GM23248 (cell line): ENCODE results near the gene WDR64. TPM values are rescaled to one million over a fixed set of nuclear protein-coding genes. Genes with fewer than 3 reads are reported as not detected.

ENCODE experiments used
- DNase-seq: peaks from one replicate; pipeline ENCODE4 v3.0.0-alpha.2; 2015
- H2AFZ ChIP-seq: fragments of 200-600 bp; sonication (generic); 2 replicates; pipeline ENCODE4 v1.6.1; 2016; ENCODE audit warnings: antibody characterized with exemption
- H3F3A ChIP-seq: fragments of 200-600 bp; sonication (generic); 2 replicates; pipeline ENCODE4 v1.6.1; 2016; ENCODE audit warnings: mild to moderate bottlenecking, antibody characterized with exemption, mixed run types; ENCODE audit not compliant: insufficient read depth
- H3K27ac ChIP-seq: fragments of 200-600 bp; sonication (generic); 2 replicates; pipeline ENCODE4 v1.5.1; 2016; ENCODE audit warnings: mild to moderate bottlenecking
- H3K27me3 ChIP-seq: fragments of 200-600 bp; sonication (generic); replicated peaks from 2 replicates; pipeline ENCODE4 v1.6.1; 2016; ENCODE audit warnings: mild to moderate bottlenecking; ENCODE audit not compliant: insufficient read depth
- H3K36me3 ChIP-seq: fragments of 200-600 bp; sonication (generic); 2 replicates; pipeline ENCODE4 v1.6.1; 2016; ENCODE audit warnings: low read depth, mild to moderate bottlenecking
- H3K4me1 ChIP-seq: fragments of 200-600 bp; sonication (generic); 2 replicates; pipeline ENCODE4 v1.6.1; 2016; ENCODE audit warnings: mild to moderate bottlenecking; ENCODE audit not compliant: insufficient read depth
- H3K4me2 ChIP-seq: fragments of 200-600 bp; sonication (generic); one replicate; pipeline ENCODE4 v1.6.1; 2016; ENCODE audit warnings: mild to moderate bottlenecking; ENCODE audit not compliant: unreplicated experiment
- H3K4me3 ChIP-seq: fragments of 200-600 bp; sonication (generic); 2 replicates; pipeline ENCODE4 v1.5.1; 2016; ENCODE audit warnings: mild to moderate bottlenecking
- H3K79me2 ChIP-seq: fragments of 200-600 bp; sonication (generic); 2 replicates; pipeline ENCODE4 v1.6.1; 2016; ENCODE audit warnings: mild to moderate bottlenecking; ENCODE audit not compliant: insufficient read depth
- H3K9ac ChIP-seq: fragments of 200-600 bp; sonication (generic); 2 replicates; pipeline ENCODE4 v1.6.1; 2016; ENCODE audit warnings: mild to moderate bottlenecking
- H3K9me2 ChIP-seq: fragments of 200-600 bp; sonication (generic); 2 replicates; pipeline ENCODE4 v1.6.1; 2016; ENCODE audit warnings: mixed run types, mild to moderate bottlenecking, moderate library complexity; ENCODE audit not compliant: insufficient read depth
- H3K9me3 ChIP-seq: fragments of 200-600 bp; sonication (generic); one replicate; pipeline ENCODE4 v1.6.1; 2017; ENCODE audit warnings: low read depth
- H4K20me1 ChIP-seq: fragments of 200-600 bp; sonication (generic); 2 replicates; pipeline ENCODE4 v1.6.0; 2016; ENCODE audit not compliant: insufficient read depth
- EZH2 ChIP-seq: fragments of 200-600 bp; sonication (generic); IDR thresholded peaks from 2 replicates; pipeline ENCODE4 v1.6.1; 2018; ENCODE audit warnings: antibody characterized with exemption, mild to moderate bottlenecking; ENCODE audit not compliant: insufficient read depth, poor library complexity, severe bottlenecking
- EZH2phosphoT487 ChIP-seq: fragments of 200-600 bp; sonication (generic); IDR thresholded peaks from 2 replicates; pipeline ENCODE4 v1.6.1; 2018; ENCODE audit warnings: antibody characterized with exemption, moderate library complexity, mild to moderate bottlenecking, low read depth; ENCODE audit not compliant: insufficient read depth
- WGBS, 2 experiments: methylation state at CpG; one replicate each; pipeline ENCODE4 v1.1.6; 2015 to 2017; ENCODE audit warnings: low lambda C conversion rate in 2 of 2, low coverage in 1 of 2; ENCODE audit errors: missing lambda C conversion rate in 2 of 2; 5-methylcytosine and 5-hydroxymethylcytosine counted together
- in situ Hi-C: fragments of 300-500 bp; cut with MboI; formaldehyde crosslinking; loops from 2 replicates; pipeline ENCODE4 v1.15.0; 2020
- polyA plus RNA-seq: library from polyadenylated mRNA; unstranded; fragments of >200 nt; fragmentation: Nextera tagmentation; extraction: Ambion mirVana; gene quantifications from 2 replicates; pipeline ENCODE4 v1.2.1, GENCODE V29; 2016
- total RNA-seq: library from RNA; depleted of rRNA; stranded (reverse); fragments of >200 nt; shearing (Covaris generic); gene quantifications from 2 replicates; pipeline ENCODE4 v1.2.3, GENCODE V29; 2014

The WDR64 gene
- total and polyA plus RNA-seq, 2 experiments from 2014 or later: not detected

DNA sequence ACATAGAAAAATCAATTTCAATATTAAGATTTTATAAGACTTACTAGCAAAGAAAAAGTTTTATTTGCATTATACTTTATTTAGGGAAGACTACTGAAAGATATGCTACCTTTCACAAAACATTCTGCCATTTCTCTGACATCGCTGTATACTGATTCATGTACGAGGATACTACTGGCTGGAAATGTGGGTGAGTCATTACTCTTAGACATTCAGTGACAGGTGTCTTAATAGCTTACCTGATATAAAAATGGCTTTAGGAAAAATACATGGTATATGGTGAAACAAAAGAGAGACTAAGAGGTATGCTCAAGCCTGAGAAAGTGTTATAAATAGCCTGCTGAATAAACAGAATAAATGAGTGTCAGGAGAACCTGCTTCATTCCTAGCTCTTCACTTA is 122.9 kb downstream of the WDR64 start:
- Histone ChIP-seq H3K4me2 (no peak overlapping the region), H3K36me3 (no peaks in the 10 kb centered on the region)

DNA sequence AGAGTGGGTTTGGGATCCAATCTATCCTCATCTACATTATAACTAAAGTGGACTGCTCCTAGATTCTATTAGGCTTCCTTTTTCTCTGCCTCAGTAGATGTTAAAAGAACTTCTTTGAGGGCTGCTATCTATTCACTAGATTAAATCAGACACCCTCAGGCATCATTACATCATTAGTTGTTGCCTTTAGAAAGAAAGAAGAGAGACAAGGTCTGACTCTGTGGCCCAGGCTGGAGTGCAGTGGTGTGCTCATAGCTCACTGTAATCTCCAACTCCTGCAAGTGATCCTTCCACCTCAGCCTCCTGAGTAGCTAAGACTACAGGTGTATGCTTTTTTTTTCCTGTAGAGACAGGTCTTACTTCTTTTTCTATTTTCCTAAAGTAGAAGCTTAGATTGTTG is 124.8 kb downstream of the WDR64 start:
- H3K27me3 ChIP-seq: no peaks in the 10 kb centered on the region
- DNase-seq: no peak
- TF ChIP-seq EZH2phosphoT487 (no peak), EZH2 (no peak)
- no peaks in the 10 kb centered on the region for H4K20me1 ChIP-seq
- H3K79me2 ChIP-seq: no peaks in the 10 kb centered on the region
- no peaks in the 10 kb centered on the region for H3K9me2 ChIP-seq
- no peaks in the 10 kb centered on the region for H3K36me3 ChIP-seq
- in situ Hi-C loops: no loop called here
- no peaks in the 10 kb centered on the region for H3F3A ChIP-seq
- H3K4me3 ChIP-seq: no peak overlapping the region
- no peak overlapping the region for H3K9ac ChIP-seq
- no peaks in the 10 kb centered on the region for H3K9me3 ChIP-seq
- H3K27ac ChIP-seq: no peak overlapping the region
- H3K4me2 ChIP-seq: no peak overlapping the region
- no peak overlapping the region for H2AFZ ChIP-seq
- H3K4me1 ChIP-seq: no peaks in the 10 kb centered on the region

More for the DNA sequence above, 122.9 kb downstream of the WDR64 start:
- DNase-seq: no peak
- Histone ChIP-seq H3K9ac (no peak overlapping the region), H2AFZ (no peak overlapping the region), H3K4me1 (no peaks in the 10 kb centered on the region), H3K9me3 (no peaks in the 10 kb centered on the region), H4K20me1 (no peaks in the 10 kb centered on the region), H3F3A (no peaks in the 10 kb centered on the region), H3K9me2 (no peaks in the 10 kb centered on the region), H3K27me3 (no peaks in the 10 kb centered on the region), H3K4me3 (no peak overlapping the region), H3K27ac (no peak overlapping the region), H3K79me2 (no peaks in the 10 kb centered on the region)
- 80 to 87% methylated on average over 2 of the region's 2 CpGs for WGBS, 2 experiments
- in situ Hi-C loops: no loop called here
- TF ChIP-seq EZH2 (no peak), EZH2phosphoT487 (no peak)

DNA sequence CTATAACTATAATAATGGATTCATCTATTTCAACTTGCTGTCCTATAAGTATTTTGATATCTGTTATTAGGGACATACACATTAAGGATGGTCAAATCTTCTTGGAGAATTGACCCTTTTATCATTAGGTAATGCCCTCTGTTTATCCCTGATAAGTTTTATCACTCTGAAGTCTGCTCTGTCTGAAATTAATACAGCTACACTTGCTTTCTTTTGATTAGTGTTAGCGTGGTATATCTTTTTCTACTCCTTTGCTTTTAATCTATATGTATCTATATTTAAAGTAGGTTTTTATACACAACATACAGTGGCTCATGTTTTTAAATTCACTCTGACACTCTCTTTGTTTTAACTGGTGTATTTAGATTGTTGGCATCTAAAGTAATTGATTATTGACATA is 126.0 kb downstream of the WDR64 start:
- H3K4me1 ChIP-seq: no peaks in the 10 kb centered on the region
- H4K20me1 ChIP-seq: no peaks in the 10 kb centered on the region
- H3K9me2 ChIP-seq: no peaks in the 10 kb centered on the region
- no peaks in the 10 kb centered on the region for H3K9me3 ChIP-seq
- H3K4me3 ChIP-seq: no peak overlapping the region
- no peak overlapping the region for H3K27ac ChIP-seq
- DNase-seq: no peak
- no peak overlapping the region for H3K4me2 ChIP-seq
- H3K79me2 ChIP-seq: no peaks in the 10 kb centered on the region
- in situ Hi-C loops: no loop called here
- no peaks in the 10 kb centered on the region for H3F3A ChIP-seq
- no peak overlapping the region for H3K9ac ChIP-seq
- TF ChIP-seq EZH2phosphoT487 (no peak), EZH2 (no peak)
- no peaks in the 10 kb centered on the region for H3K36me3 ChIP-seq
- H2AFZ ChIP-seq: no peak overlapping the region
- 71 to 81% methylated on average over 1 of the region's 1 CpG for WGBS, 2 experiments
- H3K27me3 ChIP-seq: no peaks in the 10 kb centered on the region

DNA sequence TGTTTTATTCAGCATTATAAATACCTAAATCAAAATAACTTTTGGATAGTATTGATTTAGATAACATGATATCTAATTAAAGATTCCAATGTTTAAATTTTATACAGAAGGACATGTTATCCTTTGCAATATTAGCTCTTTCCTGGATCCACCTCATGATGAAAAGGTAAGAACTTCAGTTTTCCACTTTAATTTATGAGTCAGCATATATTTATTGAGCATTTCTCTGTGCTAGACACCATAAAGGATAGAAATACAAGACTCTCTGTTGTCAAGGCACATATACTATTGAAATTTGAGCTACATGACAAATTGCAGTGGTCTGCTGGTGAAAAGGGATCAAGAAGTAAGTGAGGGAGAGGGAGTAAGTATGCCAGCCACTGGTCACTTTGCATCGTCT is 127.8 kb downstream of the WDR64 start:
- H3K9ac ChIP-seq: no peak overlapping the region
- 69 to 78% methylated on average over 1 of the region's 1 CpG for WGBS, 2 experiments
- no peak for DNase-seq
- H3K27ac ChIP-seq: no peak overlapping the region
- no peaks in the 10 kb centered on the region for H3K79me2 ChIP-seq
- no peak for TF ChIP-seq EZH2
- no peak for TF ChIP-seq EZH2phosphoT487
- H3K4me3 ChIP-seq: no peak overlapping the region
- no peaks in the 10 kb centered on the region for H4K20me1 ChIP-seq
- H3K9me2 ChIP-seq: no peaks in the 10 kb centered on the region
- no peaks in the 10 kb centered on the region for H3K9me3 ChIP-seq
- H3K4me1 ChIP-seq: no peaks in the 10 kb centered on the region
- H3K36me3 ChIP-seq: no peaks in the 10 kb centered on the region
- no peaks in the 10 kb centered on the region for H3K27me3 ChIP-seq
- H3F3A ChIP-seq: no peaks in the 10 kb centered on the region
- in situ Hi-C loops: no loop called here
- no peak overlapping the region for H3K4me2 ChIP-seq
- no peak overlapping the region for H2AFZ ChIP-seq

DNA sequence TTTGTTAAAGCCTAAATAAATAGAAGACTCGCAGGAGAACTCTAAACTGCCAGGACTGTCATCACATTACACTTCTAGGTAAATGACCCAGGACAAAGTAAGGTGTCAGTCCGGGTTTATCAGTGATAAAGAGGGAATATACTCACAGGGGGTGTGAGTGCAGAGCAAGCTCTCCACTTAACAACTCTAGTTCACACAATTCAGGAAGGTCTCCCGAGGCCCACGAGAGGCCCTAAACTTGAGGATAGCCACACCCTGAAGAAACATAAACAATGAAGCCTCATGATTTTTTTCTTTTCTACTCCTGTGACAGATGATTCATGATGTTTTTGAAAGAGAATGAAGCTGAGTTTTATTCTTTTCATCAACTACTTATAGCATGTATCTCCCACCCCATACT is 130.3 kb downstream of the WDR64 start:
- Histone ChIP-seq H3K9ac (no peak overlapping the region), H4K20me1 (no peaks in the 10 kb centered on the region), H3K79me2 (no peaks in the 10 kb centered on the region), H3K27me3 (no peaks in the 10 kb centered on the region), H3K4me2 (no peak overlapping the region), H3K9me2 (no peaks in the 10 kb centered on the region), H2AFZ (no peak overlapping the region), H3K27ac (no peak overlapping the region), H3K36me3 (no peaks in the 10 kb centered on the region), H3K4me1 (no peaks in the 10 kb centered on the region), H3K4me3 (no peak overlapping the region), H3F3A (no peaks in the 10 kb centered on the region), H3K9me3 (no peaks in the 10 kb centered on the region)
- no peak for DNase-seq
- in situ Hi-C loops: no loop called here
- TF ChIP-seq EZH2 (no peak), EZH2phosphoT487 (no peak)
- 55 to 67% methylated on average over 4 of the region's 4 CpGs for WGBS, 2 experiments
